Ectodermal cell (in vitro differentiated cells): ENCODE measurements around the gene MYH11.

Experiments used
- H3K27ac ChIP-seq: 2 replicates; pipeline ENCODE4 v1.7.0; 2013; ENCODE audit warnings: mild to moderate bottlenecking, low read depth, low read length; ENCODE audit not compliant: insufficient read depth, poor library complexity, severe bottlenecking
- H3K27me3 ChIP-seq: 2 replicates; pipeline ENCODE4 v1.7.0; 2013; ENCODE audit warnings: mild to moderate bottlenecking, low read length; ENCODE audit not compliant: insufficient read depth, control insufficient read depth, poor library complexity, severe bottlenecking
- H3K36me3 ChIP-seq: one replicate; pipeline ENCODE4 v1.7.0; 2013; ENCODE audit warnings: low read length; ENCODE audit not compliant: control insufficient read depth, insufficient read depth
- H3K4me1 ChIP-seq: one replicate; pipeline ENCODE4 v1.7.0; 2013; ENCODE audit warnings: low read length; ENCODE audit not compliant: control insufficient read depth, insufficient read depth
- H3K4me3 ChIP-seq: 2 replicates; pipeline ENCODE4 v1.7.0; 2013; ENCODE audit warnings: low read depth, low read length, control low read depth; ENCODE audit not compliant: insufficient read depth
- H3K9me3 ChIP-seq: 2 replicates; pipeline ENCODE4 v1.7.0; 2013; ENCODE audit warnings: mild to moderate bottlenecking, low read length, moderate library complexity; ENCODE audit not compliant: control insufficient read depth
- WGBS, 2 experiments: methylation state at CpG; one replicate each; pipeline ENCODE4 v1.1.7; 2013; ENCODE audit warnings: missing lambda C conversion rate in 2 of 2; 5-methylcytosine and 5-hydroxymethylcytosine counted together

MYH11 gene

GRCh38 chr16:15832241-15832640 is 24.6 kb downstream of the MYH11 start:
- no peaks in the 10 kb centered on the region for H3K4me1 ChIP-seq
- no peak overlapping the region for H3K4me3 ChIP-seq
- no peaks in the 10 kb centered on the region for H3K9me3 ChIP-seq
- H3K27ac ChIP-seq: no peak overlapping the region
- WGBS, 2 experiments: 88 to 92% methylated on average over 5 to 6 of the region's 6 CpGs
- no peaks in the 10 kb centered on the region for H3K27me3 ChIP-seq
- no peaks in the 10 kb centered on the region for H3K36me3 ChIP-seq

GRCh38 chr16:15830832-15831451 is 25.9 kb downstream of the MYH11 start:
- no peaks in the 10 kb centered on the region for H3K36me3 ChIP-seq
- no peaks in the 10 kb centered on the region for H3K4me1 ChIP-seq
- H3K27me3 ChIP-seq: no peaks in the 10 kb centered on the region
- H3K4me3 ChIP-seq: no peak overlapping the region
- H3K9me3 ChIP-seq: no peaks in the 10 kb centered on the region
- 78 to 93% methylated on average over 3 to 5 of the region's 6 CpGs for WGBS, 2 experiments
- no peak overlapping the region for H3K27ac ChIP-seq

- no peaks in the 10 kb centered on the region for H3K4me1 ChIP-seq
- H3K36me3 ChIP-seq: no peaks in the 10 kb centered on the region
- no peaks in the 10 kb centered on the region for H3K9me3 ChIP-seq
- H3K27ac ChIP-seq: no peak overlapping the region
- no peaks in the 10 kb centered on the region for H3K27me3 ChIP-seq
- WGBS, 2 experiments: 68 to 72% methylated on average over 9 of the region's 9 CpGs
- H3K4me3 ChIP-seq: no peak overlapping the region
Observed at GRCh38 chr16:15829460-15829859, 27.4 kb downstream of the MYH11 start.

DNA sequence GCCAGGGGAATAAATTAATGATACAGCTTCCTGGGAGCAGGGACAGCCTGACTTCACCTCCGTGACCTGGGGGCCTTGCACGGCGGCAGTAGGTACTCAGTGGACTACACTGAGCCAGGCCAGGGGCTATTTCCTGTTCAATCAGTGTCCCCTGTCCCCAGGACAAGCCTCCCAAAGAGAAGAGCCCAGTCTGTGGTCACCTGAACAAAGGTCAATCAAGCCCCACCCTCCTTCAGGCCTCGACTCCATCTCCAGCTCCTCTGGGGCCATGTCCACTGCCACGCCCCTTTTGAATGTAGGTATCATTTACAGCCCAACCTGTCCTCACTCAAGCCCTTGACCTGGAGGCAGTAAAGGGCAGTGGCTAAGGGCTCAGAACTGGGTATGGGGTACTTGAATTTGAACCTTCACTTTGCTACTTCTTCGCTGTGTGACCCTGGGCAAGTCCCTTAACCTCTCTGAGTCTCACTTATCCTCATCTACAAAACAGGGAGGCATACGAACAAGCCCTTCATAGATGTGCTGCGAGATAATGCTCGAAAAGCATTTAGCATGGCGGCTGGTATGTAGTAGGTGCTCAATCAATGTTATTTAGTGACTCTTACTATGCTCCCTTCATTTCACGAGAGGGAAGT is 29.0 kb downstream of the MYH11 start:
- no peaks in the 10 kb centered on the region for H3K36me3 ChIP-seq
- no peak overlapping the region for H3K4me3 ChIP-seq
- 94 to 95% methylated on average over 11 of the region's 11 CpGs for whole genome bisulfite sequencing, 2 experiments
- H3K27me3 ChIP-seq: no peaks in the 10 kb centered on the region
- H3K4me1 ChIP-seq: no peaks in the 10 kb centered on the region
- no peak overlapping the region for H3K27ac ChIP-seq
- no peaks in the 10 kb centered on the region for H3K9me3 ChIP-seq

DNA sequence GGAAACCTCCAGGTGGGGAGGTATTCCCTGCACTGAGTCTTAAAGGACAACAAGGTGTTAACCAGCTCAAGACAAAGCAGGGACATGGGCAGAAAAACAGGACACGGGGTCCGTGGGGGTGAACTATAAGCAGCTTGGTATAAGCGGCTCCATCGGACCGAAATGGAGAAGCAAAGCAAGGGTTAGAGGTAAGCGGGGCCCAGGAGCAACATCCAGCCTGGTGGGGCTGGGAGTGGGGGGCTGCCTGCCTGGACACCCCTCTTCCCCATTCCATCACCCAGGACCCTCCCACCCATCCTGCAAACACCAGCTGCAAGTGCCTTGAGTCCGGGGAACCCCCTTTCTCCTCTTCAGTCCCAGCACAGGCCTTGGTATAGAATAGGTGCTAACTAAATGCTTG is 29.5 kb downstream of the MYH11 start:
- H3K36me3 ChIP-seq: no peaks in the 10 kb centered on the region
- H3K27me3 ChIP-seq: no peaks in the 10 kb centered on the region
- H3K9me3 ChIP-seq: no peaks in the 10 kb centered on the region
- no peaks in the 10 kb centered on the region for H3K4me1 ChIP-seq
- 87 to 95% methylated on average over 7 of the region's 7 CpGs for WGBS, 2 experiments
- H3K4me3 ChIP-seq: no peak overlapping the region
- H3K27ac ChIP-seq: no peak overlapping the region

GRCh38 chr16:15825750-15826305 is 31.0 kb downstream of the MYH11 start:
- Histone ChIP-seq H3K4me3 (no peak overlapping the region), H3K9me3 (no peaks in the 10 kb centered on the region), H3K4me1 (no peaks in the 10 kb centered on the region), H3K36me3 (no peaks in the 10 kb centered on the region), H3K27ac (no peak overlapping the region), H3K27me3 (no peaks in the 10 kb centered on the region)
- 91 to 93% methylated on average over 9 of the region's 9 CpGs for WGBS, 2 experiments

DNA sequence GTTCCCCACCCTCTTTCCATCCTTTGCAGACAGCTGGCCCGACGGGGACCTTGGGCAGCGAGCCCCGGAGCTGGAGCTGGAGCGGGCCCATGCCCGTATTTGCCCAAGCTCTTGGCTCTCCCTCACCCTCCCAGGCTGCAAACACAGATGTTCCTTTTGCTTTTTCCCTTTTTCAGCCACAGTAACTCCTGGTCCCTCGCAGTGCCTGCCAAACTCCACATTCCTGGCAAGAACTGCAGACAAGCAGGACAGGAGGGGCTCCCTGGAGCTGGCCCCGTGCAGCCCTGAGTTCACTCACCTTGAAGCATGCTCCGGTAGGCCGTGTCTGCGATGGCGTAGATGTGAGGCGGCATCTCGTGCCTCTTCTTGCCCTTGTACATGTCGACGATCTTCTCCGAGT is 33.9 kb downstream of the MYH11 start:
- 83% methylated on average over 17 of the region's 17 CpGs for WGBS, 2 experiments
- Histone ChIP-seq H3K27me3 (no peaks in the 10 kb centered on the region), H3K36me3 (no peaks in the 10 kb centered on the region), H3K27ac (no peak overlapping the region), H3K4me1 (no peaks in the 10 kb centered on the region), H3K9me3 (no peaks in the 10 kb centered on the region), H3K4me3 (no peak overlapping the region)

DNA sequence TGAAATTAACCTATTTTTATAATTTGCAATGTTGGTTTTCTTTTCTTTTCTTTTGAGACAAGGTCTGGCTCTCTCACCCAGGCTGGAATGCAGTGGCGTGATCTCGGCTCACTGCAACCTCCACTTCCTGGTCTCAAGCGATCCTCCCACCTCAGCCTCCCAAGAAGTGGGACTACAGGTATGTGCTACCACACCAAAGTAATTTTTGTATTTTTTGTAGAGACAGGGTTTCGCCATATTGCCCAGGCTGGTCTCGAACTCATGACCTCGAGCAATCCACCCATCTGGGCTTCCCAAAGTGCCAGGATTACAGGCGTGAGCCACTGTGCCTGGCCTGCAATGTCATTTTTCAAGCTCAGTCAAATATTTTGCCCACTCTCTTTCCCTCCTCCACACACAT is 36.0 kb downstream of the MYH11 start:
- Histone ChIP-seq H3K27ac (no peak overlapping the region), H3K27me3 (no peaks in the 10 kb centered on the region), H3K36me3 (no peaks in the 10 kb centered on the region), H3K9me3 (no peaks in the 10 kb centered on the region), H3K4me3 (no peak overlapping the region), H3K4me1 (no peaks in the 10 kb centered on the region)
- 91 to 94% methylated on average over 7 of the region's 7 CpGs for WGBS, 2 experiments

DNA sequence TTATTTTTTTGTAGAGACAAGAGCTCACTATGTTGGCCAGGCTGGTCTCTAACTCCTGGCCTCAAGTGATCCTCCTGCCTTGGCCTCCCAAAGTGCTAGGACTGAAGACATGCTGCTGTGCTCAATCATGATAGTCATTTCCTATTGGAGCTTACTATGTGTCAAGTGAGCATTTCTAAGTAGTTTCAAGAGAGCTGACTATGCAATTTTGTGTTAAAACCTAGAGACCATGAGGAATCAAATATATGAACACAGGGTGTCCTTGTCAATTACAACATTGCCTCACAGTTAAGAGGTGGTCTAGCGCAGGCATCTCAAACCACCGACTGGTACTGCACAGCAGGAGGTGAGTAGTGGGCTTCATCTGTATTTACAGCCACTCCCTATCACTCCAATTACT is 37.8 kb downstream of the MYH11 start:
- no peaks in the 10 kb centered on the region for H3K27me3 ChIP-seq
- no peak overlapping the region for H3K27ac ChIP-seq
- H3K36me3 ChIP-seq: no peaks in the 10 kb centered on the region
- H3K4me1 ChIP-seq: no peaks in the 10 kb centered on the region
- H3K9me3 ChIP-seq: no peaks in the 10 kb centered on the region
- 32 to 45% methylated on average over 2 of the region's 2 CpGs for WGBS, 2 experiments
- no peak overlapping the region for H3K4me3 ChIP-seq

DNA sequence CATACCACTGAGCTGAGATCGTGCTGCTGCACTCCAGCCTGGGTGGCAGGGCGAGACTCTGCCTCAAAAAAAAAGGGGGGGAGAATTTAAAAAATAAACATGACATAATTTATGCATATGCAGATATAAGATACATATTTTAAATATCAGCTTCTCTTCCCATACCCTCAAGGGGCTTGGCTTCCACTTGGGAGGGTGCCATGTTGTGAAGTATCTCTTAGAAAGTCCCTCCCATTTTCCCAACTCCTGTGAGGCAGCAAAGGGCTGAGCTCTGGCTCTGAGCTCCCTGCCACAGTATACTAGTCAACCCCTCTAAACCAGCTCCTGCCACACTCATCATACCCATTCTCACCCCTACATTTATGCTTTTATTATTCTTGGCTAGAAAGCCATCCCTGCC is 39.4 kb downstream of the MYH11 start:
- Histone ChIP-seq H3K4me3 (no peak overlapping the region), H3K4me1 (no peaks in the 10 kb centered on the region), H3K27ac (no peak overlapping the region), H3K27me3 (no peaks in the 10 kb centered on the region), H3K36me3 (no peaks in the 10 kb centered on the region), H3K9me3 (no peaks in the 10 kb centered on the region)
- WGBS, 2 experiments: 45 to 100% methylated on average over 1 to 2 of the region's 2 CpGs
